Heart right ventricle (tissue), 16 donors: ENCODE results near the gene PAX3. TPM values are rescaled to one million over a fixed set of nuclear protein-coding genes. Genes with fewer than 3 reads are reported as not detected.

Experiments used
- ATAC-seq, 8 donors: fragments of 200-7000 bp; cut with Tn5 transposase; one replicate each; pipeline ENCODE4 v1.9.1; 2020; ENCODE audit warnings: mild to moderate bottlenecking in 8 of 8, moderate library complexity in 8 of 8, moderate number of reproducible peaks in 1 of 8
- DNase-seq, 2 donors: peaks; one replicate each; pipeline ENCODE4 v3.0.0-alpha.2; 2020
- H3K27ac ChIP-seq, 10 donors: fragments of 200-600 bp; sonication (generic) in 2 of 10; one replicate each; pipeline versions ENCODE4 v1.5.0 to v1.8.0; 2020 to 2022; ENCODE audit warnings: mild to moderate bottlenecking in 3 of 10
- H3K27me3 ChIP-seq, 7 donors: fragments of 200-600 bp; one replicate each; pipeline ENCODE4 v1.8.0; 2021 to 2022; ENCODE audit warnings: mild to moderate bottlenecking in 2 of 7
- H3K36me3 ChIP-seq, 9 donors: fragments of 200-600 bp; sonication (generic) in 1 of 9; one replicate each; pipeline versions ENCODE4 v1.5.0 to v1.8.0; 2020 to 2022; ENCODE audit warnings: mild to moderate bottlenecking in 2 of 9
- H3K4me1 ChIP-seq, 9 donors: fragments of 200-600 bp; sonication (generic) in 1 of 9; one replicate each; pipeline versions ENCODE4 v1.5.0 to v1.8.0; 2020 to 2022; ENCODE audit warnings: mild to moderate bottlenecking in 4 of 9
- H3K4me3 ChIP-seq, 10 donors: fragments of 200-600 bp; sonication (generic) in 2 of 10; one replicate each; pipeline versions ENCODE4 v1.5.0 to v1.8.0; 2020 to 2022; ENCODE audit warnings: mild to moderate bottlenecking in 7 of 10, moderate library complexity in 2 of 10
- H3K9me3 ChIP-seq, 11 donors: fragments of 200-600 bp in 10 of 11; sonication (generic) in 2 of 11; one replicate each; pipeline versions ENCODE4 v1.5.0 to v1.8.0; 2013 to 2022; ENCODE audit warnings: mild to moderate bottlenecking in 2 of 11, control low read depth in 1 of 11, moderate library complexity in 1 of 11
- CTCF ChIP-seq, 9 donors: fragments of 200-600 bp; sonication (generic) in 2 of 9; IDR thresholded peaks; one replicate each; pipeline versions ENCODE4 v1.5.0 to v1.8.0; 2021 to 2022; ENCODE audit warnings: antibody characterized with exemption in 9 of 9, mild to moderate bottlenecking in 5 of 9, moderate library complexity in 1 of 9
- WGBS, 2 donors: extraction: QIAGEN DNeasy Blood & Tissue Kit; methylation state at CpG; one replicate each; pipeline ENCODE4 v1.1.7; 2013; ENCODE audit warnings: inconsistent platforms in 1 of 2; 5-methylcytosine and 5-hydroxymethylcytosine counted together
- intact Hi-C, 10 donors: fragments of 100-400 bp; cut with DNase I; formaldehyde crosslinking; loops; one replicate each; pipeline versions ENCODE4 v1.11.1 to v1.14.2; 2022
- polyA plus RNA-seq, 2 donors: library from polyadenylated mRNA; stranded (reverse); fragments of 200-250 nt; gene quantifications; one replicate each; pipeline ENCODE4 v1.2.3, GENCODE V29; 2013
- total RNA-seq, 10 donors: library from RNA; stranded (reverse); fragmentation: NEBNext Ultra II Directional in 3 of 10; extraction: Animal tissue kit (Norgen Biotek cat#: 25700) in 3 of 10; gene quantifications; one replicate each; pipeline versions ENCODE4 v1.2.1 to v1.2.4, GENCODE V29; 2021 to 2023
- donor health status: Arrhythmogenic right ventricular cardiomyopathy.
- donor health status: ischemic (EF 13 %, LVEDD 7.1; RV severe dilation, severe dysfunction).
- donor health status: healthy with polysubstance abuse.
- donor health status: DM: no; HTN: yes; CAD: no.
- donor health status: DM: no; HTN: no; CAD: no.
- donor health status: ischemic (EF 25% LVEDD 6.9; RV normal size, moderate dysfunction).
- donor health status: ischemic (EF 25% LVEDD 5.7; RV mildly dilated, moderate dysfunction).
- donor health status: healthy.
- donor health status: DM: yes; HTN: yes; CAD: no.
- donor health status: Ischemic cardiomyopathy.
- donor health status: ischemic (EF 35%, LVEDD 5.7; RV mildly dilated, moderate dysfunction).
- donor health status: nonischemic (EF 11% LVEDD 7.7; RV severe dilation, severe dysfunction).
- donor health status: DM: yes; HTN: yes; CAD: no.
- donor health status: PGD.
- donor health status: ischemic (EF 29% LVEDD 5.4; RV normal size, mild dysfunction).
- donor health status: nonischemic (EF 23%, LVEDD 6.1; RV moderate dilation, normal function).

Gene PAX3
- total and polyA plus RNA-seq, 12 donors: 0.01 TPM; not detected in 11

- Histone ChIP-seq H3K36me3 (no peaks in the 10 kb centered on the region), H3K4me3 (no peak overlapping the region), H3K27ac (no peak overlapping the region), H3K4me1 (peaks cover 6 to 57% (median 33%) of the 10 kb centered on the region in 9 donors), H3K27me3 (peaks cover 40 to 100% (median 99%) of the 10 kb centered on the region in 7 donors), H3K9me3 (peaks cover 0 to 2% (median 0%) of the 10 kb centered on the region in 11 donors)
- WGBS, 2 donors: 5 to 9% methylated on average over 36 of the region's 36 CpGs
- DNase-seq: no peak
- intact Hi-C loops: no loop called here
- no peak for ATAC-seq
- no peak for TF ChIP-seq CTCF (IDR thresholded peaks at IDR 0.05)
Measured at GRCh38 chr2:222293660-222294630, 4.9 kb downstream of the PAX3 start.

- Histone ChIP-seq H3K4me3 (no peak overlapping the region), H3K27me3 (peaks cover 33 to 100% (median 99%) of the 10 kb centered on the region in 7 donors), H3K36me3 (no peaks in the 10 kb centered on the region), H3K9me3 (peaks cover 0 to 2% (median 0%) of the 10 kb centered on the region in 11 donors), H3K27ac (no peak overlapping the region), H3K4me1 (peaks cover 6 to 42% (median 23%) of the 10 kb centered on the region in 9 donors)
- WGBS, 2 donors: 32 to 44% methylated on average over 14 of the region's 14 CpGs
- ATAC-seq: no peak
- TF ChIP-seq CTCF (IDR thresholded peaks at IDR 0.05): no peak
- no peak for DNase-seq
- intact Hi-C loops: no loop called here
Measured at GRCh38 chr2:222292149-222293134, 6.4 kb downstream of the PAX3 start.

GRCh38 chr2:222291485-222291841 lies 7.3 kb downstream of the PAX3 start:
- 15 to 24% methylated on average over 4 of the region's 4 CpGs for WGBS, 2 donors
- Histone ChIP-seq H3K27ac (no peak overlapping the region), H3K27me3 (peaks cover 23 to 100% (median 99%) of the 10 kb centered on the region in 7 donors), H3K4me3 (no peak overlapping the region), H3K9me3 (peaks cover 0 to 2% (median 0%) of the 10 kb centered on the region in 11 donors), H3K36me3 (no peaks in the 10 kb centered on the region), H3K4me1 (peaks cover 6 to 32% (median 18%) of the 10 kb centered on the region in 9 donors)
- intact Hi-C loops: no loop called here
- no peak for DNase-seq
- TF ChIP-seq CTCF (IDR thresholded peaks at IDR 0.05): no peak
- ATAC-seq: no peak
